Astrocyte (in vitro differentiated cells and primary cell): ENCODE results near the gene STK35.

Experiments
- EZH2 ChIP-seq: IDR thresholded peaks from 2 replicates; pipeline ENCODE4 v1.6.1; 2012; ENCODE audit warnings: mild to moderate bottlenecking, low read length, inconsistent platforms; ENCODE audit not compliant: insufficient read depth
- TF ChIP-seq, protein P1 (sequence below): IDR thresholded peaks from 2 replicates; pipeline ENCODE4 v1.5.1; 2011; ENCODE audit warnings: low read depth, mild to moderate bottlenecking, inconsistent platforms, low read length, moderate library complexity; ENCODE audit not compliant: insufficient read depth

DNA sequence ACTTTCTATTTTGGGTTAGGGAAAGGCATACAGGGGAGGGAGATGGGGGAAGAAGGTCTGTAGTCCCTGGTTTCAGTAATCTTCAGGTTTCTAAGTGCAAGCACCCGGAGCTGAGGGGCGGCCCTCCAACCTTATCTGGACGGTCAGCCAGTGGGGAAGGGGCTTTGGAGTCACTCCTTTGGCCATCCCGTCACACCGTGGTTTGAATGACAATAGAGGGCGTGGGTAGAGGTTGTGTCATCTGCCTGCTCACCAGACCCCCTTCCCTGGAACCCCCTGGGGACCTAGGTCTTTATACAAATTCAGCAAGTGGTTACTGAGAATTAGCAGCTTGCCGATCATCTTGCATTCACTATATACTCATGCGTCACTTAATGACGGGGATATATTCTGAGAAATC lies 29.1 kb downstream of the STK35 start:
- TF ChIP-seq, protein P1, sequence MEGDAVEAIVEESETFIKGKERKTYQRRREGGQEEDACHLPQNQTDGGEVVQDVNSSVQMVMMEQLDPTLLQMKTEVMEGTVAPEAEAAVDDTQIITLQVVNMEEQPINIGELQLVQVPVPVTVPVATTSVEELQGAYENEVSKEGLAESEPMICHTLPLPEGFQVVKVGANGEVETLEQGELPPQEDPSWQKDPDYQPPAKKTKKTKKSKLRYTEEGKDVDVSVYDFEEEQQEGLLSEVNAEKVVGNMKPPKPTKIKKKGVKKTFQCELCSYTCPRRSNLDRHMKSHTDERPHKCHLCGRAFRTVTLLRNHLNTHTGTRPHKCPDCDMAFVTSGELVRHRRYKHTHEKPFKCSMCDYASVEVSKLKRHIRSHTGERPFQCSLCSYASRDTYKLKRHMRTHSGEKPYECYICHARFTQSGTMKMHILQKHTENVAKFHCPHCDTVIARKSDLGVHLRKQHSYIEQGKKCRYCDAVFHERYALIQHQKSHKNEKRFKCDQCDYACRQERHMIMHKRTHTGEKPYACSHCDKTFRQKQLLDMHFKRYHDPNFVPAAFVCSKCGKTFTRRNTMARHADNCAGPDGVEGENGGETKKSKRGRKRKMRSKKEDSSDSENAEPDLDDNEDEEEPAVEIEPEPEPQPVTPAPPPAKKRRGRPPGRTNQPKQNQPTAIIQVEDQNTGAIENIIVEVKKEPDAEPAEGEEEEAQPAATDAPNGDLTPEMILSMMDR, result no peak
- TF ChIP-seq EZH2, result no peak
